HCT116 (cell line): ENCODE measurements around the gene PLCB4.

Source experiments
- CTCF ChIP-seq, 3 experiments: fragments of 200-600 bp in 1 of 3; sonication (generic) in 1 of 3; IDR thresholded peaks in 2 of 3; conservative IDR thresholded peaks in 1 of 3; 2 replicates each; pipeline ENCODE4 v1.5.1; 2012 to 2017; ENCODE audit warnings: low read depth in 2 of 3, low read length in 2 of 3, antibody characterized with exemption in 1 of 3, borderline replicate concordance in 1 of 3, control low read depth in 1 of 3, mild to moderate bottlenecking in 1 of 3, mixed read lengths in 1 of 3, mixed run types in 1 of 3, moderate library complexity in 1 of 3; ENCODE audit not compliant: insufficient read depth in 1 of 3
- EZH2 ChIP-seq: fragments of 200-600 bp; sonication (generic); IDR thresholded peaks from 2 replicates; pipeline ENCODE4 v1.6.1; 2017; ENCODE audit warnings: antibody characterized with exemption, mixed run types
- EZH2phosphoT487 ChIP-seq: fragments of 200-600 bp; IDR thresholded peaks from 2 replicates; pipeline ENCODE4 v1.6.1; 2018; ENCODE audit warnings: antibody characterized with exemption, borderline replicate concordance
- RAD21 ChIP-seq: IDR thresholded peaks from 2 replicates; pipeline ENCODE4 v1.6.1; 2012; ENCODE audit warnings: low read depth, mild to moderate bottlenecking
- TF ChIP-seq, protein P1 (sequence below): IDR thresholded peaks from 2 replicates; pipeline ENCODE4 v1.6.1; 2012

DNA sequence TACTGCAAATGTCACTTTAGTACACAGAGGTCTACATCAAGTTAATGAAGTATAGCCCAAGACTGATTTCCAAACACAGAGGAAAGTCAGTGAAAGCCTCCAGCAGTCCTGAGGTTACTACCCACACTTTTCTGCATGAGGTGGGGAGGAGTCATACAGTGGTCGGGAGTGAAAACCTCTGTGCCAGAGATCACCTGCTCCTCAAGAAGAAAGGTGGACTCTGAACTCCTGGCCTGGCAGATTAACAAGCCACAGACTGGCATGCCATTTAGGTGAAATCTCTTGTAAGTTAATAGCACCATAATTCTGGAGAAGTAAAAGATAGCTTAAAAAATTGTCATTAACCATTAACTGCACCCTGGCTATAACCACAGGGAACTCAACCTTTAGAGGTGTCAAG, 320.5 kb downstream of the PLCB4 start:
- TF ChIP-seq CTCF (IDR thresholded peaks at IDR 0.05 in 2 of 3, conservative IDR thresholded peaks at IDR 0.05 in 1 of 3; ENCODE audit: borderline replicate concordance in 1 of 3, insufficient read depth in 1 of 3, low read depth in 2 of 3, low read length in 2 of 3) (no peak), EZH2phosphoT487 (no peak), EZH2 (no peak), RAD21 (no peak)
- TF ChIP-seq, protein P1, sequence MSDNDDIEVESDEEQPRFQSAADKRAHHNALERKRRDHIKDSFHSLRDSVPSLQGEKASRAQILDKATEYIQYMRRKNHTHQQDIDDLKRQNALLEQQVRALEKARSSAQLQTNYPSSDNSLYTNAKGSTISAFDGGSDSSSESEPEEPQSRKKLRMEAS, result no peak
